ENCODE measurements around the gene EGFL8. TPM values are rescaled to one million over a fixed set of nuclear protein-coding genes. Genes with fewer than 3 reads are reported as not detected.
"Not testable (repeated sequence)": the region's sequence is repeated elsewhere in the genome, so short reads cannot be mapped to it uniquely, and the experiment has no call there.

Gene EGFL8
- total RNA-seq, 1 donor from 2014 or later = 7.7 TPM

DNA sequence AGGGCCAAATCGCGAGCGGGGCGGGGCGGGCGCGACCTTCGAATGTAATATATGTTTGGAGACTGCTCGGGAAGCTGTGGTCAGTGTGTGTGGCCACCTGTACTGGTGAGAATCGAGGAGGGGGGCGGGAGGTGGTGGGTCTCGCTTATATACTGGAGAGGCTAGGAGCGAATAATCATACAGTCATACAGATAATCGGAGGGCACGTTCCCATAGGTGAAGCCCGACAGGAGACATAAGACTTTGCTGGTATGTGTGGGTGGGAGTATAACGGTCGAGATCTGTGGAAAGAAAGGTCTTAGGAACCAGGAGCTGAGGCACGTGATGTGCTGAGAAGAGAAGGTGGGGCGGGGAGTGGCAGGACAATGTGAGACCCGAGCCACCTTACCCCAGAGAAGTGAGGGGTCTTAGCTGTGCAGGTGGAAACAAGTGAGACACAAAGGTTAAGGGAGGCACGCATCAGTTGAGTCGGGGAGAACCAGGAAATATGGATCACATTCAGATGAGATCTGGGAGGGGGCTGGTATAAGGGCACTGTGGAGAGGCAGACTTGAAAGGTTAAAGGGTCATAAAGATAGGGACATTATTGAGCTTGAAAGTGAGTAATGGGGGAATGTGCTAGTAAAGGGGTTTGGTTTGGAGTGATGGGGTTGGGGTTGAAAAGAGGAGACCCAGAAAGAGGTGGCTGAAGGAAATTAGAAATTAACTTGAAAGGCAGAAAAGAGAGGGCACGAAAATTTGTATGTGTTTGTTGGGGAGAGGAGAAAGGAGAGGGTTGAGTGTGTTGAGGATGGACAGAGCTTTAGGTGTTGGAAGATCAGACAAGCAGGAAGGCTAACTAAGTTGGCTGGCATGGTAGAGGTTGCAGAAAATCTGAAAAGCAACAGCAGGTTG is 14.4 kb downstream of the EGFL8 start:
- no peak for ATAC-seq
- intact Hi-C loops (cut with micrococcal nuclease) = loop anchor here (10.0 kb wide), 1 partner anchor 54 kb away; the partner anchor contains the start of gene ATF6B
- DNase-seq = no peak

- ATAC-seq (no peak), DNase-seq (no peak)
- intact Hi-C loops (cut with micrococcal nuclease) = loop anchor here (10.0 kb wide), 1 partner anchor 55 kb away; the partner anchor contains the start of gene ATF6B
Measured at GRCh38 chr6:32179766-32180405, 15.5 kb downstream of the EGFL8 start.

DNA sequence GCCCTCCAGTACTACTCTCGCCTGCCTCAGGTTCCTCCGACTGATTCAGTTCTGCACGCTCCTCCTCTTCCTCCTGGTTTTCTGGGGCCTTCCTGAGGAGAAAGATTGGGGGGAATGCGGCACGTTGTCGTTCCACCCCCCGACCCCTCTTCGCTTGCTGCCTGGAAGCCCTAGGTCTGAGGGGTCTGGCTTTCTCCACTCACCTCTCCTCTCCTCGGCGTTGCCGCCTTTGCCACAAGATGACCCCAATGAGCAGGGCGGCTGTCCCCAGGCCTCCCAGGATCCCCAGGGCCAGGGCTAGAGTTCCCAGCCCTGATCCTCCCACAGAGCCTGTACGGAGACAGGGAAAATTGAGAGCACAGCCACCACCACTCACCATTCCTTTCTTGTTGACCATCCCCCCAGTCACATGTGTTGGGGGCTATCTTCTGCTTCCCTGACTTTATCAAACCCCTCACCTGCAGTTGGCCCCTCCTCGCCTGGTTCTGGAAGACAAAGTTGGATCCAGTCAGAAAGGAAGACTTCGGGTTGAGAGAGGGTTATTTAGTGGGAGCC is 16.8 kb downstream of the EGFL8 start:
- intact Hi-C loops (cut with micrococcal nuclease) = no loop called here
- no peak for DNase-seq

GRCh38 chr6:32181915-32182529 is 17.6 kb downstream of the EGFL8 start:
- no peak for DNase-seq
- intact Hi-C loops (cut with micrococcal nuclease) = no loop called here
- no peak for ATAC-seq

More for the DNA sequence above, 16.8 kb downstream of the EGFL8 start:
- ATAC-seq = no peak

DNA sequence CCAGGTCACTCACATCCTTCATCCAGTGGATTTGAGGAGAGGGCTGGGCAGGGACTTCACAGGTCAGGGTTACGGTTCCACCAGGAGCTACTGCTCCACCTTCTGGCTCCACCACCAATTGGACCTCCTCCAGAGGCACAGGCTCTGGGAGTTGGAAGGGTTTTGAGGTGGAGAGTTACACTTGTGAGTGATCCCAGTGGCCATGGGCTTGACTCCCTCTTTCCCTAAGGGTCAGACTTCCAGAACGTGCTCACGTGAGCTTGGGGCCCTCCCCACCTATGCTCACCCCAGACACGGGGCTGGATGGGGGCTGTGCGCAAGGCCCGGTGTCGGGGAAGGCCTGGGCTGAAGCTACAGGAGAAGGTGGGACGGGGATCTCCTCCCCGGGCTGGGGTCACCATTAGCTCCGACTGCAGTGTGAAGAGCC is 18.2 kb downstream of the EGFL8 start:
- no peak for ATAC-seq
- intact Hi-C loops (cut with micrococcal nuclease) = no loop called here
- no peak for DNase-seq

DNA sequence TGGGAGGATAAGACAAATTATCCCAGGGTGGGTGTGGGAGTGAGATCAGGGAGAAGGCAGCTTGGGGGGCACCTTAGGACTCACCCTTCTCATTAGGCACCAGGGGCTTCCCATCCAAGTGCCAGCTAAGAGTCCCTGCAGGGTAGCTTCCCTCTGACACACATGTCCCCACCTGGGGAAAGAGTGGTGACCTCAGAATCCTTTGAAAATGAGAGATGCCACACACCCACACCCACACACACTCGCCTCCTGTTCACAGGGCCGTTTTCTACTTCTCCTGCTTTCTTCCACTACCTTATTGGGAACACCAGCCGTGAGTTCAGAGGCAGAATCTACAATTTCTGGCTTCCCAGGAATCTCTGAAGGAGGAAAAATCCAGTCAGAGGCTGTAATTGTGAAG is 18.6 kb downstream of the EGFL8 start:
- intact Hi-C loops (cut with micrococcal nuclease) = no loop called here
- DNase-seq (no peak), ATAC-seq (no peak)

DNA sequence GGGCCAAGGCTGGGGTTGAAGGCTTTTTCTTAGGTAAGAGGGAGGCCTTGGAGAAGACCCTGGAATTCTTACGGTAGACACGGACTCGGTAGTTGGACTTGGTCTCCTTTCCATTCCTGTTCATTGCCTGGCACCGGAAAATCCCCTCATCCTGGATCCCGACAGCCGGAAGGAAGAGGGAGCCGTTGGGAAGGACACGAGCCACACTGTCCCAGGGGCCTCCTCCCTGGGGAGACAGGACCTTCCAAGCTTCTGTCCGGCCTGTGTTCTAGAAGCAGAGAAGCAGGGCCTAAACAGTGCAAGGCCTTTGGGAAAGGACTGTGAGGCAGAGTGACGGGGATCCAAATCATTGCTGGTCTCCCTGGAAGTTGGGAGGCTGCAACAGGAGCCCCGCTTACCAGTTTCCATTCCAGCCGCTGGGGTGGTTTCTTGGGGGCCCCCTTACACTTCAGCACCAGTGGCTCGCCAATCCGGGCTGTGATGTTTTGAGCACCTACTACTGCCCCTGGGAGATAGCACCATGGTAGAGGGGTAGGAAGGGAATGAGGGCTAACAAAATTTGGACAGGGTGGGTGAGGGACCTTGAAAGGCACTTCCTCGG is 19.2 kb downstream of the EGFL8 start:
- ATAC-seq (no peak), DNase-seq (peak; percentile 47)
- intact Hi-C loops (cut with micrococcal nuclease) = no loop called here

DNA sequence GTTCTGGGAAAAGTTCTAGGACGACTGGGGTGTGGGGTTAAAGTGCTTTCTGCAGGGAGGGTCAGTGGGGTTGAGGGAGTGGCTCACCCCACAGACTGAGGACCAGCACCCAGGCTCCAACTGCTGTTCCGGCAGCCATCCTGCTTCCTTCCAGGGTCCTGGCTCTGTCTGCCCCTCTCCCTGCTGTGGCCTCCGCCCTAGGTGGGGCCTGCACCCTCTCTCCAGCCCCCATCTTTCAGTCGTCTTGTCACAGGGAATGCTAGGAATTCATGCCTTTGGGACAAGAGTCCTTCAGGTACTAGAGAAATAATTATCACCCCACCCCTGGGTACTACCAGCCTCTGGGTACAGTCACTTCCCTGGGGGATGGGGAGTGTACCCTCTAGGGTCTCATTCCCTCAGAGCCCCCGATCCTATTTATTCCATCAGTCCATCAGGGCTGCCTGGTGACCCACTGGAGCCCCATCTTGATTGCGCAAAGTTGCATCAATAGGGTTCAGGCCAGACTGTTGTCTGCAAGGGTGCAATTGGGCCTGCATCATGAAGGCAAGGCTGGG is 19.8 kb downstream of the EGFL8 start, which contains the start of gene AGER:
Gene AGER, minus strand, starts transcription at position 170 of the 557 bp plus-strand sequence. Its CDS starts 31 bp downstream, at position 139.
- no peak for ATAC-seq
- DNase-seq = no peak
- intact Hi-C loops (cut with micrococcal nuclease) = no loop called here

GRCh38 chr6:32185681-32186131 is 21.3 kb downstream of the EGFL8 start:
- intact Hi-C loops (cut with micrococcal nuclease) = not testable (repeated sequence)
- ATAC-seq (peak; percentile 67), DNase-seq (peak; percentile 88)

GRCh38 chr6:32186151-32186840 is 21.9 kb downstream of the EGFL8 start:
- ATAC-seq; intact Hi-C loops (cut with micrococcal nuclease); DNase-seq: not testable (repeated sequence)

DNA sequence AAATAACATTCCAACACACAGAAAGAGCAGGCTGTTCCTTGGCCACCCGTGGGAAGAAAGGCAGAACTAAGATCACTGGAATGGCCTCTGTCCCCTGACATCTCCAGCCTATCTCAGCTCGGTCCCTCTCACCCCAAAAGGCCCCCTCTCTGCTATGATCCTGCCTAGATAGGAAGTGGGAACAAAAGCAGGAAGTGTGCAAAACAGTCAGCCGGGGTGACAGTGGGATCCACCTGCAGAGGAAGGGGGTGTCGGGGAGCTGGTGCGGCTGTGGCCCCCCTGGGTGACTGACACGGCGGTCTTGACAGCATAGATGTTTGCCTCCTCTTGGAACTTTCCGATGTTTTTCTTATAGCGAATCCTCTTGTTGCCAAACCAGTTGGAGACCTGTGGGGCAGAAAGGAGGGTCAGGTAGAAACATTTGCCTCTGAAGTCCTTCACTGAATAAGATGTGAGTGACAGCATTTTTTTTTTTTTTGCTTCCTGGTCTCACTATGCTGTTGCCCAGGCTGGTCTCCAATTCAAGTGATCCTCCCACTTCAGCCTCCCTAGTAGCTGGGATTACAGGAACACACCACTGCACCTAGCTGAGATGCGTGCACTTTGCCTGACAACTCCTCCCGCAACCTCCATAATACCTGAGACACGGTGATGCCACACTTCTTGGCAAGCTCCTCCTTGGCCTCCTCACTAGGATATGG is 22.8 kb downstream of the EGFL8 start:
- no peak for ATAC-seq

DNA sequence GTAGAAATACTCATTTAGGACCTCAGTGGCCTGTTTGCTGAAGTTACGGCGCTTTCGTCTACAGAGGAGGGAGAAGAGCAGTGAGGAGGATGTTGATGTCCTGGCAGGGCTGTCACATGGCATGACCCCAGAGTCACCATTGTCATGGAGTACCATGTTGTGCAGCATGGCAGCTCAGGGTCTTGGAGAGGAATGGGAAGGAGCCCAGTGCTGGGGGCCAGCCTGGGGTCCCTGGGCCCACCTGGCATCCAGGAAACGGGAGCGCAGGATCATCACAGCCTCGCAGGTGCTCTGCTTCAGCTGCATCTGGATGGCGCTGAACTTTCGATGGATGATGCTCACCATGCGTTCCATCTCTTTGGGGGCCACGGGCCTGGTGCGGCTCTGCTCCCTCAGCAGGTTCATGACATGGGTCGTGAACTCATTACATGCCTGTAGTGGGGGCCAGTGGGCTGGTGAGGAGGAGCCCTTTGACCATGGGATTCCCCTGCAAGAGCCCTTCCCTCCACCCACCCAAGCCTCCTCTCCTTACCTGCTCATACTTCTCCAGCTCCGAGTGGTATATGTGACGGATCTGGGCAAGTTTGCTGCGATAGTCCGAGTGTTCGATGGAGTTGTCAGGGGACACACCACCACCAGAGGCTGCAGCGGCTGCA is 23.5 kb downstream of the EGFL8 start:
- DNase-seq; intact Hi-C loops (cut with micrococcal nuclease); ATAC-seq: not testable (repeated sequence)

More for the DNA sequence above, 22.8 kb downstream of the EGFL8 start:
- no peak for DNase-seq
- intact Hi-C loops (cut with micrococcal nuclease) = no loop called here

- ATAC-seq (no peak), DNase-seq (no peak)
- intact Hi-C loops (cut with micrococcal nuclease) = no loop called here
Measured at GRCh38 chr6:32188381-32189068, 24.1 kb downstream of the EGFL8 start.

DNA sequence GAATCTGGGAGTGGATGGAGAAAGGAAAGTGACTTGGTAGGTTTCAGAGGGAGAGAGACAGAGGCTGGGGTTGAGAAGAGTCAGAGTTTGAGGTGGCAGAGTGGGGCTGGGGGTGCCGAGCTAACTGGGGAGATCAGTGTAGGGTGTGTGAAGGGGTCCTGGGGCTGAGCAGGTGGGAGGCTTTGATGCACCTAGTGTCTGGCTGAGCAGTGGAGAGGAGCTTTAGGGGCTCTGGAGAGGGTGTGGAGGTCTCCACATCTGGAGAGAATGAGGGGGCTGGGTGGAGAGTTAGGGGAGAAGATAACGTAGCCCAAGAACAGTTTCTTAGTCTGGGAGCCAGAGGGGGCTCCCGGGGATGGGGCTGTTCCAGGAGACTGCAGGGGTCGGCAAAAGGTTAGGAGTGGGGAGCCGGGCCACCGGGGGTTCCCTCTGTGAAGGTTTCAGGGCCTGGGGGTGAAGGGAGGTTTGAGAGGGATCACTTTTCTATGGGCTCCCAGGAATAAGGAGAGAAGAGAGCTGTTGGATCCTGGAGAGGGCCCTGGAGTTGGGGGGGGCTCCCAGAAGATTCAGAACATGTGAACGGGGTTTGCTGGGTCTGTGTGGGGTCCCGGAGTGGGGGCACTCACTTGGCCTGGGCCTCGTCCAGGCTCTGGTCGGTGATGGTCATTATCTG is 24.8 kb downstream of the EGFL8 start:
- intact Hi-C loops (cut with micrococcal nuclease) = no loop called here
- DNase-seq (no peak), ATAC-seq (peak; percentile 2)

GRCh38 chr6:32189742-32190053 is 25.3 kb downstream of the EGFL8 start:
- intact Hi-C loops (cut with micrococcal nuclease) = no loop called here
- DNase-seq (peak; percentile 64), ATAC-seq (peak; percentile 4)

Measured in left ventricle myocardium superior (tissue), 1 donor.